Erythroblast (primary cell): ENCODE data around the gene MKRN2.

Source experiments
- GATA1 ChIP-seq: IDR thresholded peaks from 2 replicates; pipeline ENCODE4 v1.6.1; 2011; ENCODE audit warnings: low read depth, mild to moderate bottlenecking, control low read depth, low read length, moderate library complexity
- POLR2A ChIP-seq: IDR thresholded peaks from 2 replicates; pipeline ENCODE4 v1.6.1; 2011; ENCODE audit warnings: mild to moderate bottlenecking, low read length

- TF ChIP-seq POLR2A (no peak), GATA1 (no peak)
Observed at GRCh38 chr3:12541625-12542024, 15.3 kb upstream of the MKRN2 start.
